HCT116 (cell line): ENCODE measurements around the gene CFL1. TPM values are rescaled to one million over a fixed set of nuclear protein-coding genes. Genes with fewer than 3 reads are reported as not detected.

Experiments used
- ATAC-seq: fragments of 200-7000 bp; cut with Tn5 transposase; 2 replicates; pipeline ENCODE4 v1.9.1; 2020; ENCODE audit warnings: mild to moderate bottlenecking, moderate library complexity
- BruUV-seq: library from RNA; stranded (reverse); fragments of 400-500 nt; replicated peaks from 2 replicates; lab custom pipeline; 2021; lab: Mats Ljungman, UMichigan
- CTCF ChIA-PET: fragments of 300-600 bp; sonication (Branson Sonifier 250); formaldehyde crosslinking; loops from one replicate; lab custom pipeline; 2021; ENCODE audit warnings: antibody characterized with exemption; lab: Charles Lee
- POLR2A ChIA-PET: fragments of 300-600, 350-600 bp; sonication (Branson Sonifier 250); formaldehyde crosslinking; loops from one replicate; lab custom pipeline; 2021; ENCODE audit warnings: antibody characterized with exemption; lab: Charles Lee
- RAD21 ChIA-PET, 2 experiments: fragments of 300-600 bp; sonication (Branson Sonifier 250); formaldehyde crosslinking; loops; one replicate each; lab custom pipeline; 2023; ENCODE audit warnings: low total read pairs in 2 of 2; ENCODE audit not compliant: uncharacterized antibody in 2 of 2, unreplicated experiment in 2 of 2, low non-redundant PET in 1 of 2; lab: Charles Lee
- DNase-seq: peaks from one replicate; pipeline ENCODE4 v3.0.0-alpha.2; 2010; ENCODE audit warnings: low read depth, low spot score
- H2AFZ ChIP-seq: fragments of 200-600 bp; shearing (Covaris generic), sonication (generic); 2 replicates; pipeline ENCODE4 v1.6.1; 2017; ENCODE audit warnings: low read depth, mixed run types, mixed read lengths, antibody characterized with exemption, low read length; ENCODE audit not compliant: poor library complexity, severe bottlenecking
- H3K27ac ChIP-seq: 2 replicates; pipeline ENCODE4 v1.5.1; 2012; ENCODE audit warnings: low read depth, low read length
- H3K27me3 ChIP-seq: fragments of 200-600 bp; sonication (generic); 2 replicates; pipeline ENCODE4 v1.6.1; 2016; ENCODE audit warnings: mixed run types, low read length, mixed read lengths; ENCODE audit not compliant: insufficient read depth
- H3K36me3 ChIP-seq, 2 experiments: fragments of 200-500 bp in 1 of 2; fragments of 200-600 bp in 1 of 2; sonication (Bioruptor generic) in 1 of 2; sonication (generic) in 1 of 2; 2 replicates each; pipeline versions ENCODE4 v1.5.1 to v1.6.1; 2014 to 2016; ENCODE audit warnings: low read length in 2 of 2, inconsistent platforms in 1 of 2, mixed read lengths in 1 of 2, mixed run types in 1 of 2; ENCODE audit not compliant: insufficient read depth in 2 of 2, control insufficient read depth in 1 of 2
- H3K4me1 ChIP-seq, 2 experiments: fragments of 200-600 bp in 1 of 2; sonication (generic) in 1 of 2; 2 replicates each; pipeline versions ENCODE4 v1.5.1 to v1.6.1; 2012 to 2017; ENCODE audit warnings: low read length in 2 of 2, inconsistent platforms in 1 of 2, mild to moderate bottlenecking in 1 of 2, mixed read lengths in 1 of 2, mixed run types in 1 of 2, moderate library complexity in 1 of 2; ENCODE audit not compliant: insufficient read depth in 2 of 2, control insufficient read depth in 1 of 2
- H3K4me2 ChIP-seq: fragments of 200-600 bp; sonication (generic); 2 replicates; pipeline ENCODE4 v1.6.1; 2017; ENCODE audit warnings: mixed run types, low read length, mixed read lengths
- H3K4me3 ChIP-seq, 2 experiments: fragments of 200-600 bp in 1 of 2; sonication (generic) in 1 of 2; replicated peaks in 1 of 2; 2 replicates each; pipeline ENCODE4 v1.5.1; 2011 to 2016; ENCODE audit warnings: low read length in 2 of 2, control low read depth in 1 of 2, low read depth in 1 of 2, mild to moderate bottlenecking in 1 of 2, mixed read lengths in 1 of 2, mixed run types in 1 of 2
- H3K79me2 ChIP-seq: fragments of 200-600 bp; sonication (generic); 2 replicates; pipeline ENCODE4 v1.6.1; 2017; ENCODE audit warnings: mild to moderate bottlenecking, mixed run types, low read length, moderate library complexity, mixed read lengths; ENCODE audit not compliant: insufficient read depth
- H3K9ac ChIP-seq: fragments of 200-600 bp; sonication (generic); 2 replicates; pipeline ENCODE4 v1.6.1; 2016; ENCODE audit warnings: low read length, mixed read lengths
- H3K9me2 ChIP-seq: fragments of 200-600 bp; sonication (generic), shearing (Covaris generic); 2 replicates; pipeline ENCODE4 v1.6.1; 2017; ENCODE audit warnings: mixed run types, mild to moderate bottlenecking, moderate library complexity; ENCODE audit not compliant: insufficient read depth
- H3K9me3 ChIP-seq, 2 experiments: fragments of 200-500 bp in 1 of 2; fragments of 200-600 bp in 1 of 2; sonication (Bioruptor generic) in 1 of 2; sonication (generic) in 1 of 2; 2 replicates each; pipeline ENCODE4 v1.6.1; 2014 to 2017; ENCODE audit warnings: low read length in 2 of 2, mixed read lengths in 2 of 2, inconsistent platforms in 1 of 2, low read depth in 1 of 2, mild to moderate bottlenecking in 1 of 2, mixed run types in 1 of 2, moderate library complexity in 1 of 2; ENCODE audit not compliant: control insufficient read depth in 1 of 2, insufficient read depth in 1 of 2
- H4K20me1 ChIP-seq: fragments of 200-600 bp; sonication (generic), shearing (Covaris generic); 2 replicates; pipeline ENCODE4 v1.6.1; 2017; ENCODE audit warnings: mixed run types, mild to moderate bottlenecking, moderate library complexity; ENCODE audit not compliant: insufficient read depth
- CEBPB ChIP-seq: IDR thresholded peaks from 2 replicates; pipeline ENCODE4 v1.6.1; 2012; ENCODE audit warnings: low read depth
- EGR1 ChIP-seq: IDR thresholded peaks from 2 replicates; pipeline ENCODE4 v1.6.1; 2012; ENCODE audit warnings: low read depth
- EZH2phosphoT487 ChIP-seq: fragments of 200-600 bp; IDR thresholded peaks from 2 replicates; pipeline ENCODE4 v1.6.1; 2018; ENCODE audit warnings: antibody characterized with exemption, borderline replicate concordance
- SP1 ChIP-seq: IDR thresholded peaks from 2 replicates; pipeline ENCODE4 v1.6.1; 2012; ENCODE audit warnings: low read depth
- SRF ChIP-seq: IDR thresholded peaks from 2 replicates; pipeline ENCODE4 v1.6.1; 2012; ENCODE audit warnings: low read depth
- intact Hi-C: fragments of 100-400 bp; cut with micrococcal nuclease; formaldehyde crosslinking; loops from 2 replicates; pipeline ENCODE4 v1.10.0; 2022
- total RNA-seq: library from RNA; stranded (reverse); gene quantifications from one replicate; pipeline ENCODE4 v1.2.1, GENCODE V29; 2021; ENCODE audit not compliant: unreplicated experiment
- TF ChIP-seq, protein P1 (sequence below): IDR thresholded peaks from 2 replicates; pipeline ENCODE4 v1.6.1; 2012; ENCODE audit warnings: low read depth
- TF ChIP-seq, protein P2 (sequence below): IDR thresholded peaks from 2 replicates; pipeline ENCODE4 v1.6.1; 2011; ENCODE audit warnings: mild to moderate bottlenecking, low read length, moderate library complexity; ENCODE audit not compliant: insufficient replicate concordance; ENCODE audit errors: extremely low read depth
- TF ChIP-seq, protein P3 (sequence below): IDR thresholded peaks from 2 replicates; pipeline ENCODE4 v1.6.1; 2012

The CFL1 gene
- total RNA-seq, 1 experiment from 2014 or later, result 1,270 TPM

DNA sequence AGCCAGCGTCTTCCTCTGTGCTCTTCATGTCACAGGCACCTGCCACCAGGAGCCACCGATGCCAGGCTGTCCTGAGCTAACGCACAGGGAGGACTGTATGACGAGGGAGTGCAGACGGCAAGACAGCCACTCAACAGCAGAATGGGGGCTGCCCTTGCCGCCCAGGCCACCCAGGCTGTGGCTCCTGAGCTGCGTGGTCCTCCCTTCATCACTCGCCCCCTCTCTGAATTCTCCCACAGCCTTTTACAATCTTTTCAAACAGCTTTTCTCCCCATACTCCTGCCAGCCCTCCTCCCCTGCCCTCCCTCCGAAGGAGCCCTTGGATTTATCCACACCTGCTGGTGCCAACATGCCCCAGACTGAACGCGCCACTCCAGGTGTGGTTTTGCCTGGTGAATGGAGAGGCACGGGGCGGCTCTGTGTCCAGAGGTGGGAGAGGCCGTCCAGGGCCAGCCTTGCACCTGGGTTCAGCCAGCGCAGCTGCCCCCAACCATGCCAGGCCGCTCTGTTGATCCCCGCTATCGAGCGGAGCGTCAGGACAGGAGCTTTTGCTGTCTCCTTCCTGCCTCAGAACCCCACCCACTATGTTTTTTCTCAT, 49.1 kb downstream of the CFL1 start:
- intact Hi-C loops, result no loop called here
- POLR2A ChIA-PET, result no interaction called here
- H3K4me3 ChIP-seq, result no peak overlapping the region
- H3K79me2 ChIP-seq, result no peaks in the 10 kb centered on the region
- no peak for ATAC-seq
- no peaks in the 10 kb centered on the region for H3K4me1 ChIP-seq
- H4K20me1 ChIP-seq, result no peaks in the 10 kb centered on the region
- CTCF ChIA-PET, result interaction anchor here (1.2 to 2.2 kb wide), 2 partner anchors 28 to 29 kb away, joined by 3 to 9 read pairs; partner anchors contain the start of gene AP5B1
- RAD21 ChIA-PET, result no interaction called here
- no peak for DNase-seq
- H3K9ac ChIP-seq, result no peak overlapping the region
- no peak overlapping the region for H3K27ac ChIP-seq
- H3K9me3 ChIP-seq, result no peaks in the 10 kb centered on the region
- no TSS peak for BruUV-seq
- TF ChIP-seq, protein P1, sequence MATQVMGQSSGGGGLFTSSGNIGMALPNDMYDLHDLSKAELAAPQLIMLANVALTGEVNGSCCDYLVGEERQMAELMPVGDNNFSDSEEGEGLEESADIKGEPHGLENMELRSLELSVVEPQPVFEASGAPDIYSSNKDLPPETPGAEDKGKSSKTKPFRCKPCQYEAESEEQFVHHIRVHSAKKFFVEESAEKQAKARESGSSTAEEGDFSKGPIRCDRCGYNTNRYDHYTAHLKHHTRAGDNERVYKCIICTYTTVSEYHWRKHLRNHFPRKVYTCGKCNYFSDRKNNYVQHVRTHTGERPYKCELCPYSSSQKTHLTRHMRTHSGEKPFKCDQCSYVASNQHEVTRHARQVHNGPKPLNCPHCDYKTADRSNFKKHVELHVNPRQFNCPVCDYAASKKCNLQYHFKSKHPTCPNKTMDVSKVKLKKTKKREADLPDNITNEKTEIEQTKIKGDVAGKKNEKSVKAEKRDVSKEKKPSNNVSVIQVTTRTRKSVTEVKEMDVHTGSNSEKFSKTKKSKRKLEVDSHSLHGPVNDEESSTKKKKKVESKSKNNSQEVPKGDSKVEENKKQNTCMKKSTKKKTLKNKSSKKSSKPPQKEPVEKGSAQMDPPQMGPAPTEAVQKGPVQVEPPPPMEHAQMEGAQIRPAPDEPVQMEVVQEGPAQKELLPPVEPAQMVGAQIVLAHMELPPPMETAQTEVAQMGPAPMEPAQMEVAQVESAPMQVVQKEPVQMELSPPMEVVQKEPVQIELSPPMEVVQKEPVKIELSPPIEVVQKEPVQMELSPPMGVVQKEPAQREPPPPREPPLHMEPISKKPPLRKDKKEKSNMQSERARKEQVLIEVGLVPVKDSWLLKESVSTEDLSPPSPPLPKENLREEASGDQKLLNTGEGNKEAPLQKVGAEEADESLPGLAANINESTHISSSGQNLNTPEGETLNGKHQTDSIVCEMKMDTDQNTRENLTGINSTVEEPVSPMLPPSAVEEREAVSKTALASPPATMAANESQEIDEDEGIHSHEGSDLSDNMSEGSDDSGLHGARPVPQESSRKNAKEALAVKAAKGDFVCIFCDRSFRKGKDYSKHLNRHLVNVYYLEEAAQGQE, result no peak
- TF ChIP-seq SP1 (no peak), EZH2phosphoT487 (no peak), EGR1 (no peak), SRF (no peak), CEBPB (no peak)
- TF ChIP-seq, protein P2, sequence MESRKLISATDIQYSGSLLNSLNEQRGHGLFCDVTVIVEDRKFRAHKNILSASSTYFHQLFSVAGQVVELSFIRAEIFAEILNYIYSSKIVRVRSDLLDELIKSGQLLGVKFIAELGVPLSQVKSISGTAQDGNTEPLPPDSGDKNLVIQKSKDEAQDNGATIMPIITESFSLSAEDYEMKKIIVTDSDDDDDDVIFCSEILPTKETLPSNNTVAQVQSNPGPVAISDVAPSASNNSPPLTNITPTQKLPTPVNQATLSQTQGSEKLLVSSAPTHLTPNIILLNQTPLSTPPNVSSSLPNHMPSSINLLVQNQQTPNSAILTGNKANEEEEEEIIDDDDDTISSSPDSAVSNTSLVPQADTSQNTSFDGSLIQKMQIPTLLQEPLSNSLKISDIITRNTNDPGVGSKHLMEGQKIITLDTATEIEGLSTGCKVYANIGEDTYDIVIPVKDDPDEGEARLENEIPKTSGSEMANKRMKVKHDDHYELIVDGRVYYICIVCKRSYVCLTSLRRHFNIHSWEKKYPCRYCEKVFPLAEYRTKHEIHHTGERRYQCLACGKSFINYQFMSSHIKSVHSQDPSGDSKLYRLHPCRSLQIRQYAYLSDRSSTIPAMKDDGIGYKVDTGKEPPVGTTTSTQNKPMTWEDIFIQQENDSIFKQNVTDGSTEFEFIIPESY, result no peak
- TF ChIP-seq, protein P3, sequence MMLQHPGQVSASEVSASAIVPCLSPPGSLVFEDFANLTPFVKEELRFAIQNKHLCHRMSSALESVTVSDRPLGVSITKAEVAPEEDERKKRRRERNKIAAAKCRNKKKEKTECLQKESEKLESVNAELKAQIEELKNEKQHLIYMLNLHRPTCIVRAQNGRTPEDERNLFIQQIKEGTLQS, result no peak
- no peak overlapping the region for H3K4me2 ChIP-seq
- no peaks in the 10 kb centered on the region for H3K36me3 ChIP-seq
- no peaks in the 10 kb centered on the region for H3K9me2 ChIP-seq
- no peak overlapping the region for H2AFZ ChIP-seq
- no peaks in the 10 kb centered on the region for H3K27me3 ChIP-seq
